ENCODE results near the gene BCAP29. TPM values are rescaled to one million over a fixed set of nuclear protein-coding genes. Genes with fewer than 3 reads are reported as not detected.

BCAP29 gene
- total and polyA plus RNA-seq, 11 donors: 42.5 to 241 (median 117) TPM

GRCh38 chr7:107615910-107616680 is 36.0 kb downstream of the BCAP29 start:
- Histone ChIP-seq H3K4me1 (peaks cover 0 to 10% (median 0%) of the 10 kb centered on the region in 12 donors), H3K27me3 (no peaks in the 10 kb centered on the region), H3K9me3 (no peaks in the 10 kb centered on the region), H3K4me3 (no peak overlapping the region), H3K36me3 (peaks cover 0 to 88% (median 64%) of the 10 kb centered on the region in 9 donors), H3K27ac (no peak overlapping the region)
- intact Hi-C loops (cut with DNase I): no loop called here
- WGBS, 4 donors: 86 to 97% (median 95%) methylated on average over 4 of the region's 4 CpGs
- DNase-seq: no peak
- no peak for ATAC-seq
- no peak for TF ChIP-seq POLR2A (IDR thresholded peaks at IDR 0.05)
- TF ChIP-seq, protein P1, sequence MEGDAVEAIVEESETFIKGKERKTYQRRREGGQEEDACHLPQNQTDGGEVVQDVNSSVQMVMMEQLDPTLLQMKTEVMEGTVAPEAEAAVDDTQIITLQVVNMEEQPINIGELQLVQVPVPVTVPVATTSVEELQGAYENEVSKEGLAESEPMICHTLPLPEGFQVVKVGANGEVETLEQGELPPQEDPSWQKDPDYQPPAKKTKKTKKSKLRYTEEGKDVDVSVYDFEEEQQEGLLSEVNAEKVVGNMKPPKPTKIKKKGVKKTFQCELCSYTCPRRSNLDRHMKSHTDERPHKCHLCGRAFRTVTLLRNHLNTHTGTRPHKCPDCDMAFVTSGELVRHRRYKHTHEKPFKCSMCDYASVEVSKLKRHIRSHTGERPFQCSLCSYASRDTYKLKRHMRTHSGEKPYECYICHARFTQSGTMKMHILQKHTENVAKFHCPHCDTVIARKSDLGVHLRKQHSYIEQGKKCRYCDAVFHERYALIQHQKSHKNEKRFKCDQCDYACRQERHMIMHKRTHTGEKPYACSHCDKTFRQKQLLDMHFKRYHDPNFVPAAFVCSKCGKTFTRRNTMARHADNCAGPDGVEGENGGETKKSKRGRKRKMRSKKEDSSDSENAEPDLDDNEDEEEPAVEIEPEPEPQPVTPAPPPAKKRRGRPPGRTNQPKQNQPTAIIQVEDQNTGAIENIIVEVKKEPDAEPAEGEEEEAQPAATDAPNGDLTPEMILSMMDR (IDR thresholded peaks at IDR 0.05): no peak

DNA sequence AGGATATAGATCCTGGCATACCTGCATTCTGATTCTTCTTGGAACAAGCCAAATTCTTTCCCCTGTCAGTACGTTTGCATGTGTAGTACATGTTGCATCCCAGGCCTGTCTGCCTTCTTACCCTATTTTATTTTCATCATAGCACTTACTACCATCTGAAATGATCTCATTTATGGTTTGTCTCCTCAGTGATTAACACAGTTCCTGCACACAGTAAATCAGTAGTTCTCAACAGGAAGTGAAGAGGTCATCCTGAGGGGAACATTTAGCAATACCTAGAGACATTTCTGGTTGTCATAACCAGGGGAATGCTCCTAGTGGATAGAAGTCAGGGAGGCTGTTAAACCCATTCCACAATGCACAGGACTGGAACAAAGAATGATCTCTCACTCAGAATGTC is 42.4 kb downstream of the BCAP29 start:
- H3K27ac ChIP-seq: peak overlapping the region in 1 of 12 donors; percentile 1
- DNase-seq (no peak), ATAC-seq (peak in 3 of 4 donors; percentile 30 to 65 (median 60))
- H3K9me3 ChIP-seq: no peaks in the 10 kb centered on the region
- TF ChIP-seq, protein P1 (IDR thresholded peaks at IDR 0.05): no peak
- no peak for TF ChIP-seq POLR2A (IDR thresholded peaks at IDR 0.05)
- peaks cover 0 to 70% (median 26%) of the 10 kb centered on the region in 9 donors for H3K36me3 ChIP-seq
- H3K4me3 ChIP-seq: no peak overlapping the region
- H3K4me1 ChIP-seq: peaks cover 0 to 12% (median 0%) of the 10 kb centered on the region in 12 donors
- WGBS, 4 donors: 65 to 69% (median 65%) methylated on average over 1 of the region's 1 CpG
- H3K27me3 ChIP-seq: no peaks in the 10 kb centered on the region
- intact Hi-C loops (cut with DNase I): no loop called here

- intact Hi-C loops (cut with DNase I): no loop called here
- WGBS, 4 donors: 48 to 64% (median 58%) methylated on average over 2 of the region's 2 CpGs
- Histone ChIP-seq H3K36me3 (peaks cover 0 to 66% (median 21%) of the 10 kb centered on the region in 9 donors), H3K27ac (peak overlapping the region in 1 of 12 donors; percentile 1), H3K9me3 (no peaks in the 10 kb centered on the region), H3K4me3 (no peak overlapping the region), H3K4me1 (peaks cover 0 to 12% (median 0%) of the 10 kb centered on the region in 12 donors), H3K27me3 (no peaks in the 10 kb centered on the region)
- TF ChIP-seq POLR2A (IDR thresholded peaks at IDR 0.05): no peak
- TF ChIP-seq, protein P1 (IDR thresholded peaks at IDR 0.05): no peak
- ATAC-seq (no peak), DNase-seq (no peak)
These were observed 42.8 kb downstream of the BCAP29 start for GRCh38 chr7:107622894-107623293.

DNA sequence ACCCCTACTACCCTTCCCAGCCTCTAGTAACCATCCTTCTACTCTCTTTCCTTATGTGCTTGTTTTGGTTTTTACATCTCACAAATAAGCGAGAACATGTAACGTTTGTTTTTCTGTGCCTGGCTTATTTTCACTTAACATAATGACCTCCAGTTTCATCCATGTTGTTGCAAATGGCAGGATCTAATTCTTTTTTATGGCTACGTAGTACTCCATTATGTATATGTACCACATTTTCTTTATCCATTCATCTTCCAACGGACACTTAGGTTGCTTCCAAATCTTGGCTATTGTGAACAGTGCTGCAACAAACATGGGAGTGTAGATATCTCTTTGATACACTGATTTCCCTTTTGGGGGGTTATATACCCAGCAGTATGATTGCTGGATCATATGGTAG is 47.0 kb downstream of the BCAP29 start:
- DNase-seq (no peak), ATAC-seq (no peak)
- Histone ChIP-seq H3K27me3 (no peaks in the 10 kb centered on the region), H3K9me3 (no peaks in the 10 kb centered on the region), H3K4me1 (peaks cover 0 to 8% (median 0%) of the 10 kb centered on the region in 12 donors), H3K27ac (no peak overlapping the region), H3K36me3 (peaks cover 0 to 28% (median 11%) of the 10 kb centered on the region in 9 donors), H3K4me3 (no peak overlapping the region)
- TF ChIP-seq, protein P1 (IDR thresholded peaks at IDR 0.05): no peak
- no peak for TF ChIP-seq POLR2A (IDR thresholded peaks at IDR 0.05)
- intact Hi-C loops (cut with DNase I): no loop called here
- 94 to 98% (median 98%) methylated on average over 4 of the region's 4 CpGs for WGBS, 4 donors

All from heart left ventricle (tissue), 16 donors.